Mesodermal cell (in vitro differentiated cells): ENCODE data around the gene TMEM86A.

Source experiments
- H3K27ac ChIP-seq: 2 replicates; pipeline ENCODE4 v1.7.0; 2013; ENCODE audit warnings: mild to moderate bottlenecking, low read depth, low read length, moderate library complexity; ENCODE audit not compliant: severe bottlenecking
- H3K36me3 ChIP-seq: 2 replicates; pipeline ENCODE4 v1.7.1; 2013; ENCODE audit warnings: mild to moderate bottlenecking, low read length, moderate library complexity; ENCODE audit not compliant: control insufficient read depth, insufficient read depth
- H3K4me1 ChIP-seq: one replicate; pipeline ENCODE4 v1.7.1; 2013; ENCODE audit warnings: mild to moderate bottlenecking, low read length; ENCODE audit not compliant: insufficient read depth, control insufficient read depth, poor library complexity, severe bottlenecking
- H3K4me3 ChIP-seq: 2 replicates; pipeline ENCODE4 v1.7.0; 2013; ENCODE audit warnings: low read length, control low read depth, mild to moderate bottlenecking; ENCODE audit not compliant: insufficient read depth, poor library complexity, severe bottlenecking; ENCODE audit errors: extremely low read depth
- H3K9me3 ChIP-seq: 2 replicates; pipeline ENCODE4 v1.7.1; 2013; ENCODE audit warnings: mild to moderate bottlenecking, low read length, moderate library complexity; ENCODE audit not compliant: control insufficient read depth
- WGBS, 2 experiments: methylation state at CpG; one replicate each; pipeline ENCODE4 v1.1.5; 2013; ENCODE audit warnings: missing lambda C conversion rate in 2 of 2; ENCODE audit not compliant: insufficient coverage in 2 of 2; 5-methylcytosine and 5-hydroxymethylcytosine counted together

The TMEM86A gene

DNA sequence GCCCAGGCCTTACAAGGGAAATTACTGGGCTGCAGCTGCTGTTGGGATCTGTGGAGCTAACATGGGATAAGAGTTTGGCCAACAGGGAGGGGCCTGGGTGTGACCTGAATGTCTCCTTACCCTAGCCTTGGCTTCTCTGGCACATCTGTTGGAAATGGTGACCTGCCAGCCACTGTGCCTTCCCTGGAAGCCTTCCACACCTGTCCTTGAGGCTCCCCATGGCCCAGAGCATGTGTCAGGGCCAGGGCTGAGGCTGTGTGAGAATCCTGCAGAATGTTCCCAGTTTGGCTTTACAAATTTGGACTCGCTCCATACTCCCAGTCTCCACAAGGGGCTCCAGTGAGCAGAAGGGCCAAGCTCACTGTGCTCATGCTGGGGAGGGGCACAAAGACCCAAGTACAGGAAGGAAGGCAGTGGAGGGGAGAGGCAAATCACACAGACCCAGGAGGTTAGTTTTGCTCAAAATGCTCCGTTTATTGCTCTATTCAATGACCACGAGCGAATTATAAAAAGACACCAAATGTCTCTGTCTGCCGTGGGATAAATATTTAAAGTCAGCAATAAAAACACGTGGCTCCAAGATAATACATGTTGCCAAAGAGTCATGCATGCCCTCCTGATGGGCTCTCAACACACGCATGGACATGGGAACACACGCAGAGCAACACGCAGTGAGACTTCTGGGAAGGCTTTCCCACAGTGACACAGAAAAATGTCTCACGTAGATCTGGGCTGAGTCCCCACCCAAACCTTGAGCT, 29.1 kb downstream of the TMEM86A start:
- no peak overlapping the region for H3K4me3 ChIP-seq
- H3K4me1 ChIP-seq, result peaks cover 8% of the 10 kb centered on the region
- WGBS, 2 experiments, result 63 to 70% methylated on average over 10 of the region's 10 CpGs
- H3K9me3 ChIP-seq, result no peaks in the 10 kb centered on the region
- no peak overlapping the region for H3K27ac ChIP-seq
- H3K36me3 ChIP-seq, result no peaks in the 10 kb centered on the region

DNA sequence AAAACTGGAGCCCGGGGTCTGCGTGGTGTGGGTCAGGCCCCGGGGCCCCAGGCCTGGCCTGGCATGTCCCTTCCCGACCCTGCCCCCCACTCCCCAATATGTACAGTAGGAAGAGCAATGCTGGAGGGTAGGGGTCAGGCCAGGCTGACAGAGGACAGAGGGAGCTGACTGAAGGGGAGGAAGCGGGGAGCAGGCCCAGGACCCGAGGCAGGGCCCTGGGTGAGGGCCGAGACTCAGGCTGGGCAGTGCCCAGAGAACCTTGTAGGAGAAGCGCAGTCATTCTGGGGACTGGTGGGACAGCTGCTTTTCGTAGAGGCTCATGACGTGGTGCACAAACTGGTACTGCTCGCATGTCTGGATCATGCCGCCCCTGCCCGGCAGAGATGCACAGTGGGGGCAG, 30.1 kb downstream of the TMEM86A start:
- 95 to 96% methylated on average over 11 of the region's 13 CpGs for WGBS, 2 experiments
- Histone ChIP-seq H3K9me3 (no peaks in the 10 kb centered on the region), H3K27ac (no peak overlapping the region), H3K36me3 (no peaks in the 10 kb centered on the region), H3K4me3 (no peak overlapping the region), H3K4me1 (peaks cover 8% of the 10 kb centered on the region)

DNA sequence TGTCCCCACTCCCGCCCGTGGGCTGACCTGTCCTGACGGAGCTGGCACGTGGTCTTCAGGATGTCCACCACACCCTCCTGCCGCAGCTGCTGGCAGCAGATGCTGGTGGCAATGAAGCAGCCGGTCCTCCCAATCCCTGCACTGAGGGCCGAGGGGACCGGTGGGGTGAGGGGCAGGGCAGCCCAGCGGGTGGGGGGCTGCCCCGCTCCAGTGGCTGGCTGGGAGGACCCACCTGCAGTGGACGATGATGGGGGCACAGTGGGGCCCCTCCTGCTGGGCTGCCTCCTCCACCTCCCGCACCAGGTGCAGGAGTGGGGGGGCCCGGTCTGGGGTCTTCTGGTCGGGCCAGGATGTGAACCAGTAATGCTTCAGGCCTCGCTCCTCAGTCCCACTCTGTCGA, 30.8 kb downstream of the TMEM86A start:
- Histone ChIP-seq H3K4me1 (peaks cover 7% of the 10 kb centered on the region), H3K27ac (no peak overlapping the region), H3K4me3 (no peak overlapping the region), H3K36me3 (no peaks in the 10 kb centered on the region), H3K9me3 (no peaks in the 10 kb centered on the region)
- WGBS, 2 experiments, result 87 to 96% methylated on average over 7 to 10 of the region's 16 CpGs

DNA sequence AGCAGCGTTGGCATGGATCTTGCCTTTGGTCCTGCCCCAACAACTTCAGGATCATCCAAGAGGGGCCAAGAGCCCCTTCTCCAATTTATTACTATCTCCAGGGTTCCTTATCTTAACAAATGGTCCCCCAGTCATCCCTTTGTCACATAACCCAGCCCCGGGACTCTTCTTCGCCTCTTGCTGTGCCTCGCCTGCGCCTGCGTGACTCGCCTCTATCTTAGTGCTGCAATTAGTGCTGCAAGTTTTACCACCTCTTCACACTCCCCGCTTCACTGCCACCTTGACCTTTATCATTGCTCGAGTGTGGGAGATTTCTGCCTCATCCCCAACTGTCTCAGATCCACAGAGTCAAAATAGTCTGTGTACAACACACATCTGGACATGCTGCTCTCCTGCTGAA, 31.4 kb downstream of the TMEM86A start:
- WGBS, 2 experiments, result 85 to 93% methylated on average over 8 to 9 of the region's 9 CpGs
- no peaks in the 10 kb centered on the region for H3K9me3 ChIP-seq
- H3K36me3 ChIP-seq, result no peaks in the 10 kb centered on the region
- H3K4me3 ChIP-seq, result no peak overlapping the region
- peaks cover 5% of the 10 kb centered on the region for H3K4me1 ChIP-seq
- H3K27ac ChIP-seq, result no peak overlapping the region

DNA sequence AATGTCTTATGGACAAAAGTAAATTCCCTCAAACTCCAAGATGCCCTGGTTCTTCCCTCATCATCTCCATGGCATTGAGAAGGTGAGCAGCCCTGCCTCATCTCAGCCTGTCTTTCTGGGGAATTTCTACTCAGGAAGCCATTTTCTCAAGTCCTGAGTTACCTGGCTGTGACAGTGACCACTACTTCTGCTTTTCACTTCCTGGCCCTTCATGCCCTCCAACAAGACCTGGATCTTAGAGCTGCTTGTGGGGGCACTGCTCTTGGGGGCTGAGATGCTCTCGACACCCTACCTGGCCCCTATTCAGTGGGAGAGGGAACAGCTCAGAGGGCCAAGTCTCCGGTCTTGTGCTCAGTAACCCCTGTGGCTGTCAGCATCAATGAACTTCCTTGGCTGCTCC, 32.9 kb downstream of the TMEM86A start:
- no peaks in the 10 kb centered on the region for H3K36me3 ChIP-seq
- H3K27ac ChIP-seq, result no peak overlapping the region
- peaks cover 3% of the 10 kb centered on the region for H3K4me1 ChIP-seq
- H3K9me3 ChIP-seq, result no peaks in the 10 kb centered on the region
- H3K4me3 ChIP-seq, result no peak overlapping the region
- 83 to 88% methylated on average over 2 of the region's 2 CpGs for WGBS, 2 experiments

DNA sequence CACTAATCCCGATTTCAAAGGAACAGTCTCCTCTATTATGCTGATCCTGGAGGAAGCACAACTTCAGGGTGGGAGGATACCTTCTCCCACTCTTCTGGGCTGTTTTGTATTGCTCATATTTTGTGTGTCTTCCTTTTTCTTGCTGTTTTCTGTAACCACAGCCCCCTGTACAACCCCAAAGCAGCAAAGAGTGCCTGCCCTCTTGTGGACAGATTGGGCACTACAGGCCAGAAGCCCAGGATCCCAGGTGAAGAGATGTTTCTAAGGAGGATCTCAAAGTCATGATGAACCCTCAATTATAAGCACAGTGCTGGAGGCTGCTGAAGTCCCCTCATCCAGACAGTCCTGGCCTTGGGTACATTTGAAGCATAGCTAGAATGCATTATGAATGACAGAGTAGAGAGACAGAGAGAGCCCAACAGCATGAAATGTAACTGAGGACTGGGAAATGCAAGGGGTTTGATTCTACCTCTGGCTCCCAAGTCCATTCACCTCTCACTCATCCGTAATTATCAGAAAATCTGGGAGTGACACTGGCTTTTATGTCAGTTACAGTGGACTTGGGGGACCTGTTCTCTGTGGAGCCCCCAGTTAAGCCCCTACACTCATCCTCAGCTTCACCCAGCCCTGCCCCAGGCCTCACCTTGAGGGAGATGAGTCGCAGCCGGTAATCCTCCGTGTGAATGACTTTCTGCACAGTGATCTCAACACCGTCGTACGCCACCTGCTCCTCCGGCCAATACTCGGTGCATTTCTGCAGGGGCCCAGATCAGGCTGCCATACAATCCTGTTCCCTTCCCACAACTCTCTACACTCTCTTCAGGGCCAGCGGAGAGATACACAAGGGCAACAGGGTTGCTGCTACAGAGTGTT, 33.6 kb downstream of the TMEM86A start:
- no peak overlapping the region for H3K4me3 ChIP-seq
- 77 to 83% methylated on average over 7 to 10 of the region's 11 CpGs for WGBS, 2 experiments
- H3K27ac ChIP-seq, result no peak overlapping the region
- H3K9me3 ChIP-seq, result no peaks in the 10 kb centered on the region
- H3K4me1 ChIP-seq, result peaks cover 3% of the 10 kb centered on the region
- H3K36me3 ChIP-seq, result no peaks in the 10 kb centered on the region

DNA sequence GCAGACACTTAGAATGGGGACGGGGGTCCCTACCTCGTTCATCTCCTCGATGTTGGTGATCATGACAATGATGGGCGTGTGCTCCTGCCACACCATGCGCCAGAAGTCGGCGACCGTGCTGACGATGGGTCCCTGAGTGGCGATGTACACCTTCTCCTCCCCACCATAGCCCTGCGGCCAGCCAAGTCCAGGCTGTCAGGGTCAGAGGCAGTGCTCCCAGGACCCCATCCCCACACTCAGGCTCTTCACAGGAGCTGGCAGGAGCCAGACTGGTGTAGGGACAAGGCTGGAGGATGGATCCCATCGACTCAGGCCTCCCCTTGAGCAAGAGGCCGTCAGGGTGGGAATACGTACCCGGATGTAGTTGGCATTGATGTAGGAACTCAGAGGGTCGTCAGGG, 34.6 kb downstream of the TMEM86A start:
- H3K4me3 ChIP-seq, result no peak overlapping the region
- no peaks in the 10 kb centered on the region for H3K9me3 ChIP-seq
- 86 to 93% methylated on average over 11 to 14 of the region's 16 CpGs for WGBS, 2 experiments
- peaks cover 3% of the 10 kb centered on the region for H3K4me1 ChIP-seq
- H3K27ac ChIP-seq, result no peak overlapping the region
- no peaks in the 10 kb centered on the region for H3K36me3 ChIP-seq

DNA sequence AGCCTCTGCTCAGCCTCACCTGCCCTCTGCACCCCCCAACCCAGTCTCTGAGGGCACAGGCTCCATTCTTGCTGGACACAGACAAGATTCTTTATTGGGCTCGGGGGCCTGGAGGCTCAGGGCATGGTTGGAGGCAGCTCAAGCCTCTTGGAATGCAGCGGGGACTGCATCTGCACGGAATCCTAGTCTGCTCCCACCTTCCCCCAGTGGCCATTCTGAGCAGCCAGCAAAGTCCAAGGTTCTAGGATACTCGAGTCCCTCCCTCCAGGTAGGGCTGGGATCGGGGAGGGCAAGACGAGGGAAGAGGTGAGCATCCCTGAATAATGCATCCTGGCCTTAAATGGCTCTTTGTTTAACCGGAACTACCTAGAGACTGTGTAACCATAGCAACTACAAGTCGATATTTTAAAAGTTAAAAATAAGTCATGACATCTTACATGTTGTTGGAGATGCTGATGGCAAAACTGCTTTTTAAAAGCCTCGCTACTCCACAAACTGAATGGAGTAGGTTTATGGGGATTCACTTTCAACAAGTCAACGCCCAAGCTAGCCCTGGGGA, 38.1 kb downstream of the TMEM86A start:
- 58 to 71% methylated on average over 5 to 8 of the region's 10 CpGs for WGBS, 2 experiments
- no peaks in the 10 kb centered on the region for H3K9me3 ChIP-seq
- no peak overlapping the region for H3K27ac ChIP-seq
- H3K4me3 ChIP-seq, result no peak overlapping the region
- H3K4me1 ChIP-seq, result peaks cover 3% of the 10 kb centered on the region
- no peaks in the 10 kb centered on the region for H3K36me3 ChIP-seq

DNA sequence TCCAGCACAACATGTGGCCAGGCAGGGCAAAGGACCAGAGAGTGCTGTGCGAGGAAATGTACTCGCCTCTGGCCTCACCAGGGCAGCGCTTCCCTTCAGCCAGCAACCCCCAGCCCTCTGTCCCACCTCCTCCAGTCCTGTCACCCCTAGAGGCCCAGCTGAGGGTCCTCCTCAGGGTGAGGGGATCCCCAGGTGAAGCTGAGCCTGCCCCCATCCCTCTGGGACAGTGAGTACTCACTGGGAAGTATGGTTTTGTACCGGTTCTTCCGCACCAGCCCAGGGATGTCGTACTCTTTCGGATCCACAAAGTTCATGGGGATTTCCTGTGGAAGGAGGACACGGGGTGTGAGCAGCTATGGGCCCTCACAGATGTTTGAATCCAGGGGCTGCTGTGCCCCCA, 39.1 kb downstream of the TMEM86A start:
- H3K4me3 ChIP-seq, result no peak overlapping the region
- 89 to 96% methylated on average over 7 of the region's 8 CpGs for WGBS, 2 experiments
- H3K36me3 ChIP-seq, result no peaks in the 10 kb centered on the region
- peaks cover 3% of the 10 kb centered on the region for H3K4me1 ChIP-seq
- no peaks in the 10 kb centered on the region for H3K9me3 ChIP-seq
- no peak overlapping the region for H3K27ac ChIP-seq

DNA sequence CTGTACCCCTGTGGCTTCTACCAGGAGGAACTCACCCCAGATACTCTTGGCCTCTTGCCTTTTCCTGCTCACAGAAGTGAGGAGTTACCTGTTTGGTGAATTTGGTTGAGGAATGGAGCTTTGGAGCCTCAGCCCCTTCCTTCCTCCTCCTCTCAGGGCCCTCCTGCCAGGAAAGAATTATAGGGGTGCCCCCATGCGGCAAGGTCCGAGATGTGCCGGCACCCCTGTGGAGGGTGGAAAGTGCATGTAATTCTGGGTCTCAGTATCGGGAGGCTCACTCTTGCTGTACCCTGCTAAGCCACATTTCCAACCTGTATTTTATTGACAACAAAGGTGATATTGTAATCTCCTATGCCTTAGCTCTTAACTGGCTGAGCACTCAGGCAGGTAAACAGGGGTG, 41.1 kb downstream of the TMEM86A start:
- H3K36me3 ChIP-seq, result no peaks in the 10 kb centered on the region
- peaks cover 3% of the 10 kb centered on the region for H3K4me1 ChIP-seq
- no peaks in the 10 kb centered on the region for H3K9me3 ChIP-seq
- H3K4me3 ChIP-seq, result no peak overlapping the region
- no peak overlapping the region for H3K27ac ChIP-seq
- no CpG with 5 or more reads among the region's 4 CpGs for WGBS, 2 experiments
